ENCODE results near the gene ZNF536. TPM values are rescaled to one million over a fixed set of nuclear protein-coding genes. Genes with fewer than 3 reads are reported as not detected.

The ZNF536 gene
- total and polyA plus RNA-seq, 2 donors (not counting 1 experiment from before 2014, with no cell fraction given), result not detected

DNA sequence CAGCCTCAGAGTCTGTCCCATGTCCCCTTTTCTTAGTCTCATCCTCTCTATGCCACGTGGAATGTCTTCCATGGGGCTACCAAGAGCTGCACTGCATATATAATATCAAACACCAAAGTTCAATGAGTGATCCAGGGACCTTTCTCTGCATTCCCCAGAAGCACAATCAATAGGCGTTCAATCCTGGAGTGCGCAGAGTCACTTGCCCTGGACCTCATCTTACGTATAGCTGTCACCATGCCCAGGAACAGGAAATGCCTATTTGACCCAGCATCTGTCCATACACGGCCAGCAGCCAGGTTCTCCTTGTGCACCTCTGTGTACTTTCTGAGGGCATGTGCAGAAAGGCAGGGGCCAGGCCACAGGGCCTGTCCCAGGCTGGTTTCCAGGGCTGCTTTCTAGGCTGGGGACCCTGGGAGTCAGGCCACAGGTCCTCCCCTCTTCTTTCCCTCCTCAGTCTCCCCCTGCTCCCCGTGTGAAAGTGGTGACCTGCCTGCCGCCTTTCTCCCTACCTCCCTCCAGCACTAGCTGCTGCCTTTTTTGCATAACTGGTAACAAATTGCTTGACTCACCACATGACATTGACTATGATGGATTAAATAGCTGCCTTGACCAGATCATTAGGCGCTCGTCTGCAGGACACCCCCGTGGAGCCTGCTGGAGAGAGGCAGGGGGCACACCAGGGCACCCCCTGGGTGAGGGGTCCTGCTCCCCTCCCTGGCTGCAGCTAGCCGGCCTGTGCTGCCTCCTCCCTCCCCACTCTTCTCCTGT, 222.0 kb downstream of the ZNF536 start:
- Histone ChIP-seq H4K20me1 (ENCODE audit: control insufficient read depth, insufficient read depth, low read length, poor library complexity, severe bottlenecking) (no peaks in the 10 kb centered on the region), H3K79me2 (ENCODE audit: control insufficient read depth, insufficient read depth, low read length) (no peaks in the 10 kb centered on the region), H3K36me3 (replicated peaks in 1 of 2; ENCODE audit: control extremely low read depth in 1 of 2, control insufficient read depth in 1 of 2, extremely low read depth in 1 of 2, insufficient read depth in 2 of 2, low read length in 1 of 2) (no peaks in the 10 kb centered on the region), H3K27me3 (replicated peaks in 1 of 4; ENCODE audit: control extremely low read depth in 1 of 4, control insufficient read depth in 3 of 4, insufficient read depth in 4 of 4, low read length in 3 of 4) (no peaks in the 10 kb centered on the region), H3K4me1 (ENCODE audit: control insufficient read depth in 2 of 2, insufficient read depth in 2 of 2, low read length in 2 of 2) (no peaks in the 10 kb centered on the region), H3K4me2 (replicated peaks; ENCODE audit: low read depth, low read length, poor library complexity, severe bottlenecking) (no peak overlapping the region), H2AFZ (ENCODE audit: insufficient read depth, low read depth, low read length, poor library complexity, severe bottlenecking) (no peak overlapping the region), H3K4me3 (ENCODE audit: control extremely low read depth in 1 of 5, extremely low read depth in 1 of 5, insufficient read depth in 1 of 5, low read depth in 2 of 5, low read length in 4 of 5) (no peak overlapping the region), H3K9me3 (ENCODE audit: control extremely low read depth in 1 of 3, control insufficient read depth in 2 of 3, insufficient read depth in 1 of 3, low read length in 2 of 3) (peaks cover 0 to 16% (median 0%) of the 10 kb centered on the region in 3 donors), H3K27ac (ENCODE audit: low read length in 2 of 2) (no peak overlapping the region), H3K9ac (ENCODE audit: low read length) (no peak overlapping the region)
- no peak overlapping the region for H3K27ac Mint-ChIP-seq
- intact Hi-C loops (cut with micrococcal nuclease), result no loop called here
- no peak for ATAC-seq (ENCODE audit: low read depth)
- no peaks in the 10 kb centered on the region for H3K4me1 Mint-ChIP-seq
- H3K4me3 Mint-ChIP-seq, result no peak overlapping the region
- H3K9me3 Mint-ChIP-seq (ENCODE audit: insufficient read depth), result no peaks in the 10 kb centered on the region
- DNase-seq, result no peak
- ChIA-PET CTCF (no interaction called here), POLR2A (no interaction called here)
- no peak for TF ChIP-seq EZH2 (IDR thresholded peaks at IDR 0.05; ENCODE audit: borderline replicate concordance, insufficient read depth, low read depth, low read length, poor library complexity, severe bottlenecking)
- TF ChIP-seq, protein P1, sequence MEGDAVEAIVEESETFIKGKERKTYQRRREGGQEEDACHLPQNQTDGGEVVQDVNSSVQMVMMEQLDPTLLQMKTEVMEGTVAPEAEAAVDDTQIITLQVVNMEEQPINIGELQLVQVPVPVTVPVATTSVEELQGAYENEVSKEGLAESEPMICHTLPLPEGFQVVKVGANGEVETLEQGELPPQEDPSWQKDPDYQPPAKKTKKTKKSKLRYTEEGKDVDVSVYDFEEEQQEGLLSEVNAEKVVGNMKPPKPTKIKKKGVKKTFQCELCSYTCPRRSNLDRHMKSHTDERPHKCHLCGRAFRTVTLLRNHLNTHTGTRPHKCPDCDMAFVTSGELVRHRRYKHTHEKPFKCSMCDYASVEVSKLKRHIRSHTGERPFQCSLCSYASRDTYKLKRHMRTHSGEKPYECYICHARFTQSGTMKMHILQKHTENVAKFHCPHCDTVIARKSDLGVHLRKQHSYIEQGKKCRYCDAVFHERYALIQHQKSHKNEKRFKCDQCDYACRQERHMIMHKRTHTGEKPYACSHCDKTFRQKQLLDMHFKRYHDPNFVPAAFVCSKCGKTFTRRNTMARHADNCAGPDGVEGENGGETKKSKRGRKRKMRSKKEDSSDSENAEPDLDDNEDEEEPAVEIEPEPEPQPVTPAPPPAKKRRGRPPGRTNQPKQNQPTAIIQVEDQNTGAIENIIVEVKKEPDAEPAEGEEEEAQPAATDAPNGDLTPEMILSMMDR (IDR thresholded peaks at IDR 0.05), result no peak
- no peaks in the 10 kb centered on the region for H3K27me3 Mint-ChIP-seq
- WGBS (ENCODE audit: insufficient coverage), result 77% methylated on average over 9 of the region's 11 CpGs

DNA sequence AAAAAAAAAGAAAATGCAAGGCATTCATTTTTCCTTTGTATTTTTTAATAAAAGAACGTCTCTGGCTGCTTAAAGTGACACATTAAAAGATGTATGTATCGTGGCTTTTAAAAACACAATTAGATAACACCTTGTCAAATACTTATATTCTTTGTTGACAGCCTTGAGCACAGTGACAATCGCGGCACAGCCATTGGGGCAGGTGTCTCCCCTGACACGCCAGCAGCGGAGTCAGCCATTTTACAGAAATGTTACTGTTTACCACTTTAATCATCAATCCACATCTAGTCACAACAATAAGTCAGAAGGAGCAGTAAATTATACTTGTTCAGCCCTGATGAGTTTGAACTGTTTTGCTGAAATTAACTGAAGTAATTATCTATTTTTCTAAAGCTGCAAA, 224.1 kb downstream of the ZNF536 start:
- ChIA-PET POLR2A (no interaction called here), CTCF (no interaction called here)
- H3K27ac Mint-ChIP-seq, result no peak overlapping the region
- no peak overlapping the region for H2AFZ ChIP-seq (ENCODE audit: insufficient read depth, low read depth, low read length, poor library complexity, severe bottlenecking)
- no peak for ATAC-seq (ENCODE audit: low read depth)
- H3K79me2 ChIP-seq (ENCODE audit: control insufficient read depth, insufficient read depth, low read length), result no peaks in the 10 kb centered on the region
- no peaks in the 10 kb centered on the region for H3K27me3 ChIP-seq (replicated peaks in 1 of 4; ENCODE audit: control extremely low read depth in 1 of 4, control insufficient read depth in 3 of 4, insufficient read depth in 4 of 4, low read length in 3 of 4)
- H3K4me3 ChIP-seq (ENCODE audit: control extremely low read depth in 1 of 5, extremely low read depth in 1 of 5, insufficient read depth in 1 of 5, low read depth in 2 of 5, low read length in 4 of 5), result no peak overlapping the region
- no CpG with 5 or more reads among the region's 6 CpGs for WGBS (ENCODE audit: insufficient coverage)
- no peaks in the 10 kb centered on the region for H3K4me1 Mint-ChIP-seq
- TF ChIP-seq, protein P1 (IDR thresholded peaks at IDR 0.05), result no peak
- no peak for TF ChIP-seq EZH2 (IDR thresholded peaks at IDR 0.05; ENCODE audit: borderline replicate concordance, insufficient read depth, low read depth, low read length, poor library complexity, severe bottlenecking)
- no peaks in the 10 kb centered on the region for H3K36me3 ChIP-seq (replicated peaks in 1 of 2; ENCODE audit: control extremely low read depth in 1 of 2, control insufficient read depth in 1 of 2, extremely low read depth in 1 of 2, insufficient read depth in 2 of 2, low read length in 1 of 2)
- H3K9me3 ChIP-seq (ENCODE audit: control extremely low read depth in 1 of 3, control insufficient read depth in 2 of 3, insufficient read depth in 1 of 3, low read length in 2 of 3), result peaks cover 0 to 16% (median 0%) of the 10 kb centered on the region in 3 donors
- no peaks in the 10 kb centered on the region for H3K27me3 Mint-ChIP-seq
- H3K4me1 ChIP-seq (ENCODE audit: control insufficient read depth in 2 of 2, insufficient read depth in 2 of 2, low read length in 2 of 2), result no peaks in the 10 kb centered on the region
- H3K9ac ChIP-seq (ENCODE audit: low read length), result no peak overlapping the region
- H3K4me3 Mint-ChIP-seq, result no peak overlapping the region
- no peak overlapping the region for H3K27ac ChIP-seq (ENCODE audit: low read length in 2 of 2)
- DNase-seq, result no peak
- no peaks in the 10 kb centered on the region for H3K9me3 Mint-ChIP-seq (ENCODE audit: insufficient read depth)
- no peak overlapping the region for H3K4me2 ChIP-seq (replicated peaks; ENCODE audit: low read depth, low read length, poor library complexity, severe bottlenecking)
- no peaks in the 10 kb centered on the region for H4K20me1 ChIP-seq (ENCODE audit: control insufficient read depth, insufficient read depth, low read length, poor library complexity, severe bottlenecking)
- intact Hi-C loops (cut with micrococcal nuclease), result no loop called here

Data from B cell (primary cell).